ENCODE measurements around the gene C16orf74.

DNA sequence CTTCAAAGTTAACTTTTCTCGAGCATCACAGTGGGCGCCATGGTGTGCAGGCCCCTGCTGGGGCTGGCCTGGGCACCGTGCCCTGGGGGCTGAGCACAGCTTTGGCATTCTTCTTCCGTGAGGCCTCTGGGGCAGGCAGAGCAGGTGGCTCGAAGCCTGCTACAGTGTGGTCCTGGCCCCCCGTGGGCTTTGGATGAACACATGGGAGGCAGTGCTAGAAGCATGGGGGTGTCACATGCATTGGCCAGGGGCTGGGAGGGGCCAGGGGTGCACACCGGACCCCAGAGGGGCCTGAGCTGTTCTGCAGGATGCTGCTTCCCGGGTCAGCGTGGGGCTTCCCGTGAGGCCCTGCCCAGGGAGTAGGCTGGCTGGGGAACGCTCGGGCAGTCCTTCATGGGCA lies 12.1 kb upstream of the C16orf74 start:
- TF ChIP-seq EZH2 (IDR thresholded peaks at IDR 0.05; ENCODE audit: low read depth) (no peak), CTCF (conservative IDR thresholded peaks at IDR 0.05) (no peak)
